A549 (cell line): ENCODE results near the gene ABCC4.

Experiments used
- CTCF ChIP-seq: fragments of >200 bp; sonication (Bioruptor Twin); formaldehyde crosslinking; IDR thresholded peaks from 3 replicates; pipeline ENCODE4 v1.5.1; 2016
- REST ChIP-seq: fragments of 200-600 bp; sonication (generic); IDR thresholded peaks from 2 replicates; pipeline ENCODE4 v1.6.1; 2016; ENCODE audit warnings: antibody characterized with exemption, mild to moderate bottlenecking, moderate library complexity

- TF ChIP-seq CTCF (no peak), REST (no peak)
These were observed 37.0 kb downstream of the ABCC4 start for GRCh38 chr13:95264225-95264624.
